Measurements from ENCODE around the gene LDHAL6B.

- no peak for TF ChIP-seq GATA3 (IDR thresholded peaks at IDR 0.05; ENCODE audit: low read depth, low read length)
- no peak for TF ChIP-seq GATA2 (IDR thresholded peaks at IDR 0.05; ENCODE audit: low read depth, low read length)
These were observed 43.2 kb downstream of the LDHAL6B start for GRCh38 chr15:59249816-59250215.
